MM.1S (cell line): ENCODE data around the gene AP5S1.

Experiments used
- EZH2 ChIP-seq: fragments of 300-600 bp; sonication (generic); optimal IDR thresholded peaks from 2 replicates; pipeline ENCODE3; 2017; ENCODE audit warnings: low read depth, mild to moderate bottlenecking, antibody characterized with exemption, low read length, mixed read lengths
- EZH2phosphoT487 ChIP-seq: fragments of 300-600 bp; sonication (generic); IDR thresholded peaks from 2 replicates; pipeline ENCODE4 v1.6.1; 2018; ENCODE audit warnings: antibody characterized with exemption, low read length
- TF ChIP-seq, protein P1 (sequence below): fragments of 300-600 bp; sonication (generic); IDR thresholded peaks from 2 replicates; pipeline ENCODE4 v1.5.1; 2016; ENCODE audit warnings: antibody characterized with exemption, low read length, mixed read lengths

DNA sequence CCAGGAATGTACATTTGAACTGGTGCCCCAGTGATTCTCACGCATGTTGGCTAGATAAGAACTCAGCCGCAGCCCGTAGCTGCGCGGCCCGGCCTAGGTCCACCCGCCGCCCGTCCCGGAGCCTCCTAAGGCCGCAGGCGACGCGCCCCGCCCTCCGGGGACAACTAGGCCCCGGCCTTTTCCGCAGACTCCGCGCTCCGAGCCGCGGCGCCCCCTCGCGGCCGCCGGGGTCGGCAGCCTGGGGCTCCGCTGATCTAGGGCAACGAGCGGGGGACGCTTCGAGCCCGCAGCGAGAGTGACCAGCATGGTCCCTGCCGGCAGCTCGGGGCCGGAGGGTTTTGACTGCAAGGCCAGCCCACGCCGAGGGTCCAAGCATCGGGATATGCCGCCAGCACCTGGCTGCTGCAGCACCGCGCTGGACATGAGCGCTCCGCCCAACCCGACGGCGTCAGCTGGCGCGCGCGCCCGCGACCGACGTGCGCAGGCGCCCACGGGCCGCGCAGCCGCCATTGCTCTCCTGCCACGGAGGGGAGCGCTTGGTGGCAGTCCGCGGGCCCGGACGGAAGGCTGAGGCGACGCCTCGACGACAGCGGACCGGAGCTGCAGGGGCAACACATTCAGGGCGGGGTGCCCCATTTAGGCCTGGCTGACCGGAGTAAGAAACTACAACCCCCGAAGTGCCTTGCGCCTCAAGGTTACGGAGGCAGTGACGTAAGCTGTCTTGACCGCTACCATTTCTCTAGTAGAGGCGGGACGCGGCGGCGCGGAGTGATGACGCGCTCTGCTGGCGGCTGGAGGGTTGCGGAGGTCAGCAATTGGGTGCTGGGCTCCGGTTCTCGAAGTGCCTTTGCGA is at the start of gene AP5S1:
- TF ChIP-seq, protein P1, sequence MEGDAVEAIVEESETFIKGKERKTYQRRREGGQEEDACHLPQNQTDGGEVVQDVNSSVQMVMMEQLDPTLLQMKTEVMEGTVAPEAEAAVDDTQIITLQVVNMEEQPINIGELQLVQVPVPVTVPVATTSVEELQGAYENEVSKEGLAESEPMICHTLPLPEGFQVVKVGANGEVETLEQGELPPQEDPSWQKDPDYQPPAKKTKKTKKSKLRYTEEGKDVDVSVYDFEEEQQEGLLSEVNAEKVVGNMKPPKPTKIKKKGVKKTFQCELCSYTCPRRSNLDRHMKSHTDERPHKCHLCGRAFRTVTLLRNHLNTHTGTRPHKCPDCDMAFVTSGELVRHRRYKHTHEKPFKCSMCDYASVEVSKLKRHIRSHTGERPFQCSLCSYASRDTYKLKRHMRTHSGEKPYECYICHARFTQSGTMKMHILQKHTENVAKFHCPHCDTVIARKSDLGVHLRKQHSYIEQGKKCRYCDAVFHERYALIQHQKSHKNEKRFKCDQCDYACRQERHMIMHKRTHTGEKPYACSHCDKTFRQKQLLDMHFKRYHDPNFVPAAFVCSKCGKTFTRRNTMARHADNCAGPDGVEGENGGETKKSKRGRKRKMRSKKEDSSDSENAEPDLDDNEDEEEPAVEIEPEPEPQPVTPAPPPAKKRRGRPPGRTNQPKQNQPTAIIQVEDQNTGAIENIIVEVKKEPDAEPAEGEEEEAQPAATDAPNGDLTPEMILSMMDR, result peak; percentile 95
- TF ChIP-seq EZH2 (no peak), EZH2phosphoT487 (no peak)
